NOMO-1 (cell line): ENCODE measurements around the gene CMYA5.

Source experiments
- DNase-seq, 2 experiments: peaks; one replicate each; lab custom pipeline; 2025; ENCODE audit not compliant: unreplicated experiment in 2 of 2; lab: John Stamatoyannopoulos, UW

The CMYA5 gene

GRCh38 chr5:79793304-79793703 is 103.7 kb downstream of the CMYA5 start:
- no peak for DNase-seq

GRCh38 chr5:79793722-79794121 is 104.1 kb downstream of the CMYA5 start:
- DNase-seq: no peak

- DNase-seq: no peak
These were observed 104.7 kb downstream of the CMYA5 start for GRCh38 chr5:79794347-79794746.

GRCh38 chr5:79795764-79796398 is 106.2 kb downstream of the CMYA5 start:
- no peak for DNase-seq

- no peak for DNase-seq
These were observed 109.4 kb downstream of the CMYA5 start for GRCh38 chr5:79798893-79799590.

GRCh38 chr5:79800979-79801827 is 111.6 kb downstream of the CMYA5 start:
- peak in 1 of 2 experiments; percentile 70 for DNase-seq

- DNase-seq: no peak
These were observed 112.8 kb downstream of the CMYA5 start for GRCh38 chr5:79802406-79802805.

GRCh38 chr5:79803007-79803406 is 113.4 kb downstream of the CMYA5 start:
- DNase-seq: no peak

- DNase-seq: no peak
These were observed 117.1 kb downstream of the CMYA5 start for GRCh38 chr5:79806741-79807140.

- DNase-seq: no peak
These were observed 120.1 kb downstream of the CMYA5 start for GRCh38 chr5:79809743-79810142.

- DNase-seq: no peak
These were observed 121.4 kb downstream of the CMYA5 start for GRCh38 chr5:79811081-79811480.

- no peak for DNase-seq
These were observed 122.3 kb downstream of the CMYA5 start for GRCh38 chr5:79811904-79812303.

GRCh38 chr5:79814699-79815098 is 125.1 kb downstream of the CMYA5 start:
- no peak for DNase-seq

GRCh38 chr5:79816014-79816413 is 126.4 kb downstream of the CMYA5 start:
- no peak for DNase-seq

- no peak for DNase-seq
These were observed 131.0 kb downstream of the CMYA5 start for GRCh38 chr5:79820648-79821047.

- no peak for DNase-seq
These were observed 134.8 kb downstream of the CMYA5 start for GRCh38 chr5:79824444-79824843.

- DNase-seq: no peak
These were observed 136.2 kb downstream of the CMYA5 start for GRCh38 chr5:79825802-79826201.

GRCh38 chr5:79827159-79827629 is 137.6 kb downstream of the CMYA5 start:
- DNase-seq: no peak

- DNase-seq: no peak
These were observed 139.6 kb downstream of the CMYA5 start for GRCh38 chr5:79829260-79829659.

- no peak for DNase-seq
These were observed 142.0 kb downstream of the CMYA5 start for GRCh38 chr5:79831381-79832309.
